ENCODE data around the gene EIPR1. TPM values are rescaled to one million over a fixed set of nuclear protein-coding genes. Genes with fewer than 3 reads are reported as not detected.
"Not testable (repeated sequence)": the region's sequence is repeated elsewhere in the genome, so short reads cannot be mapped to it uniquely, and the experiment has no call there.

EIPR1 gene
- total RNA-seq, 1 donor: 23.3 TPM

- DNase-seq (ENCODE audit: low read depth): no peak
- no peak for TF ChIP-seq CTCF (IDR thresholded peaks at IDR 0.05; ENCODE audit: insufficient read depth, low read length)
- H3K4me3 ChIP-seq (ENCODE audit: low read depth, low read length): no peak overlapping the region
Observed at GRCh38 chr2:3285901-3286645, 91.5 kb downstream of the EIPR1 start.

GRCh38 chr2:3284657-3285630, 92.7 kb downstream of the EIPR1 start:
- TF ChIP-seq CTCF (IDR thresholded peaks at IDR 0.05; ENCODE audit: insufficient read depth, low read length): no peak
- no peak overlapping the region for H3K4me3 ChIP-seq (ENCODE audit: low read depth, low read length)
- no peak for DNase-seq (ENCODE audit: low read depth)

GRCh38 chr2:3283876-3284656, 93.6 kb downstream of the EIPR1 start:
- H3K4me3 ChIP-seq (ENCODE audit: low read depth, low read length); DNase-seq (ENCODE audit: low read depth): not testable (repeated sequence)

- no peak for TF ChIP-seq CTCF (IDR thresholded peaks at IDR 0.05; ENCODE audit: insufficient read depth, low read length)
- DNase-seq (ENCODE audit: low read depth): no peak
- no peak overlapping the region for H3K4me3 ChIP-seq (ENCODE audit: low read depth, low read length)
Observed at GRCh38 chr2:3283206-3283605, 94.4 kb downstream of the EIPR1 start.

- H3K4me3 ChIP-seq (ENCODE audit: low read depth, low read length): no peak overlapping the region
- no peak for DNase-seq (ENCODE audit: low read depth)
- TF ChIP-seq CTCF (IDR thresholded peaks at IDR 0.05; ENCODE audit: insufficient read depth, low read length): no peak
Observed at GRCh38 chr2:3282056-3282998, 95.3 kb downstream of the EIPR1 start.

DNA sequence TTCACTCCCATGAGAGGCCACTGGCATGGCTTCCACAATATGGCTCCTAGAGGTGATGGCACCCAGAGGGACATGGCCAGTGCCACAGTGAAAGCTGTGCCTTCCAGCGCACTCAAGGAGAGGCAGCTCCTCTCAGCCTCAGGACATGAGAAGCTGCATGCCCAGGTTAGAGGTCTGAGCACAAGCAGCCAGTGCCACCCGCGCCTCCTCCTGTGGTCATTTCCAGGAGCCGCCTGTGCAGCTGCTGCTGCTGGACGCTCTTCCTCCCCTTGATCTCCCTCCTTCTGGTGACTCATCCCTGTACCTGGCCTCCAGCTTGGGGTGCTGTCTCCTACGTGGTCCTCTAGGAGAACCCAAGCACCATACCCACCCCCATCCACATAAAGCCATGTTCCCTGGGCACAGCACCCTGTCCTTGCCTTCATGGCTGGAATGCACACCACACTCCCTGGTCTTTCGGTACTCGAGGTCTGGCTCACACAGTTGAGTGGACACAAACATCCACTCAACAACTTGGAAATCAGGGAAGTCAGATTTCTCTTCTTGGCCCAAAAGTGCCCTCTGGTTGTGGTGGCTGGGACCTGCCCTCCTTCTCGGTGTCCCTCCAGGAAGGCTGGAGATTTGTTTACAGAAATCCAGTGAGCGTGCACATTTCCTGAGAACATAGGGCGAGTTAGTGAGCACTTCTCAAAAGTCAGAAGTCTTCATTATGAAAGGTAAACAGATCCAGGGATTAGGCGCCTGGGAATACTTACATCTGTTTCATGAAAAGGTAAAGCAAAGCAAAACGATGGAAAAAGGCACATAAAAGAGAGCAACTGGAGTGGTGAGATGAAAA, 96.7 kb downstream of the EIPR1 start:
- no peak overlapping the region for H3K4me3 ChIP-seq (ENCODE audit: low read depth, low read length)
- no peak for TF ChIP-seq CTCF (IDR thresholded peaks at IDR 0.05; ENCODE audit: insufficient read depth, low read length)
- DNase-seq (ENCODE audit: low read depth): no peak
